Activated T-cell treated with anti-CD3 and anti-CD28 coated beads, Interleukin-2, amount 50 U/mL, for 1 hour (primary cell): ENCODE measurements around the gene TGFB1I1.
"Not testable (repeated sequence)": the region's sequence is repeated elsewhere in the genome, so short reads cannot be mapped to it uniquely, and the experiment has no call there.

Experiments used
- DNase-seq: peaks from one replicate; pipeline ENCODE4 v3.0.0-alpha.2; 2020

Gene TGFB1I1

GRCh38 chr16:31472709-31473203, 804 bp downstream of the TGFB1I1 start:
- DNase-seq, result peak; percentile 60

- DNase-seq, result no peak
Observed at GRCh38 chr16:31473264-31473984, 1.5 kb downstream of the TGFB1I1 start.

GRCh38 chr16:31474173-31474714, 2.3 kb downstream of the TGFB1I1 start:
- no peak for DNase-seq

DNA sequence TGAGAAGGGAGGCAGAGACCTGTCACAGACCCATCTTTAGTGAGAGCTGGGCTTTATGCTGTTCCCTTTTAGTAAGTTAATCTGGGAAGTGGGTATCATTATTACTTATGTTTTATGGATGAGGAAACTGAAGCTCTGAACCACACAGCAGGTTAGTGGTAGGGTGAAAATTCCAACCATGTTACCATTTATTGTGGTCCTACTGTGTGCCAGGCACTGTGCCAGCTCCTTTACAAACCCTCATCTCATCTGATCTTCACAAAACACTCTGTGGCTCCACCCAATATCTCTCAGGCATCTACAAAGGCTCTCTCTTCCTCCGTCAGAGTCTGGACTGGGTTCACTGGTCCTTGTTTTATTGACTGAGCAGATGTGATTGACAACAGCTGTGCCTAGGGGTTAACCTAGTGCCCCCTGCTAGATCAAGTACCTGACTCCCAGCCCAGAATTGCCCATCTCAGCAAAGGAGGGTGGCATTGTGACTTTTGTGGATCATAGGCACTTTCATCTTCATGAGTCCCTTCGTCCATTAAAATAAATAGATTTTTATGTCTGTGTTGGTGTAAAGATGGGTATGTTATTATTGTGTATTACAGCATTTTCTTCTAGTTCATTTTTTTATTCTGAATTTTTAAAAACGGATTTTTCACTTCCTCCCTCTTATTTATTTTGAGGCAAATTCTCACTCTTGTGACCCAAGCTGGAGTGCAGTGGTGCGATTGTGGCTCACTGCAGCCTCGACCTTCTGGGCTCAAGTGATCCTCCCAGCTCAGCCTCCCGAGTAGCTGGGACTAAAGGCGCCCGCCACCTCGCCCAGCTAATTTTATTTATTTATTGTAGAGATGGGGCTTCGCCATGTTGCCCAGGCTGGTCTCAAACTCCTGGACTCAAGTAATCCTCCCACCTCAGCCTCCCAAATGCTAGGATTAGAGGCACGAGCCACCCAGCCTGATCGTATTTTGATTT, 3.1 kb downstream of the TGFB1I1 start:
- no peak for DNase-seq

DNA sequence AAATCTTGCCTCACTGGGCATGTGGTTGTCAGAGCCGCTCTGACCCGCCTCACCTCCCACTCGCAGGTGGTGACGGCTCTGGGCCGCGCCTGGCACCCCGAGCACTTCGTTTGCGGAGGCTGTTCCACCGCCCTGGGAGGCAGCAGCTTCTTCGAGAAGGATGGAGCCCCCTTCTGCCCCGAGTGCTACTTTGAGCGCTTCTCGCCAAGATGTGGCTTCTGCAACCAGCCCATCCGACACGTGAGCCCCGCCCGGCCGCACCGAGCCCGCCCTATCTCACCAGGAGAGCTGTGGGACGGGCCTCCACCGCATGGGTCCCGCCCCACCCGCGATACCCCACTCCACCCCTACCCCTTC, 4.0 kb downstream of the TGFB1I1 start:
- no peak for DNase-seq

- DNase-seq, result peak; percentile 86
Observed at GRCh38 chr16:31476303-31477219, 4.6 kb downstream of the TGFB1I1 start.

- peak; percentile 53 for DNase-seq
Observed at GRCh38 chr16:31477220-31478216, 5.6 kb downstream of the TGFB1I1 start.

- no peak for DNase-seq
Observed at GRCh38 chr16:31478956-31479355, 7.0 kb downstream of the TGFB1I1 start.

GRCh38 chr16:31479751-31480150, 7.8 kb downstream of the TGFB1I1 start:
- DNase-seq, result no peak

GRCh38 chr16:31480851-31481536, 9.0 kb downstream of the TGFB1I1 start:
- DNase-seq, result no peak

- DNase-seq, result no peak
Observed at GRCh38 chr16:31483081-31483480, 11.1 kb downstream of the TGFB1I1 start, which contains the start of gene SLC5A2. TSS of gene SLC5A2 (plus strand) at chr16:31483123. CDS start at chr16:31483137, 14 bp downstream.

GRCh38 chr16:31484048-31484447, 12.1 kb downstream of the TGFB1I1 start:
- DNase-seq, result not testable (repeated sequence)

- DNase-seq, result no peak
Observed at GRCh38 chr16:31484491-31485171, 12.7 kb downstream of the TGFB1I1 start.

DNA sequence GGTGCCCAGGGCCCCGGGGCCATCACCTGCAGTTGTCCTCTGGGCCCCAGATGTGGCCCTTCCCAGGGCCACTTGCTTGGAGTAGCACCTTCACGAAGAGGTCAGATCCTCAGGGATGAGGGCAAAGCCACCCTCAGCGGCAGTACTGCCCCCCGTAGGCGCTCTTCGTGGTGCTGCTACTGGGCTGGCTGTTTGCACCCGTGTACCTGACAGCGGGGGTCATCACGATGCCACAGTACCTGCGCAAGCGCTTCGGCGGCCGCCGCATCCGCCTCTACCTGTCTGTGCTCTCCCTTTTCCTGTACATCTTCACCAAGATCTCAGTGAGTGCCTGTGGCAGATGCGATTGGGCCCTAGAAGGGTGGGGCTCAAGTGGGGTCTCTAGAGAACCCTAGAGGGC, 13.6 kb downstream of the TGFB1I1 start:
- no peak for DNase-seq

- no peak for DNase-seq
Observed at GRCh38 chr16:31486045-31486444, 14.1 kb downstream of the TGFB1I1 start.

DNA sequence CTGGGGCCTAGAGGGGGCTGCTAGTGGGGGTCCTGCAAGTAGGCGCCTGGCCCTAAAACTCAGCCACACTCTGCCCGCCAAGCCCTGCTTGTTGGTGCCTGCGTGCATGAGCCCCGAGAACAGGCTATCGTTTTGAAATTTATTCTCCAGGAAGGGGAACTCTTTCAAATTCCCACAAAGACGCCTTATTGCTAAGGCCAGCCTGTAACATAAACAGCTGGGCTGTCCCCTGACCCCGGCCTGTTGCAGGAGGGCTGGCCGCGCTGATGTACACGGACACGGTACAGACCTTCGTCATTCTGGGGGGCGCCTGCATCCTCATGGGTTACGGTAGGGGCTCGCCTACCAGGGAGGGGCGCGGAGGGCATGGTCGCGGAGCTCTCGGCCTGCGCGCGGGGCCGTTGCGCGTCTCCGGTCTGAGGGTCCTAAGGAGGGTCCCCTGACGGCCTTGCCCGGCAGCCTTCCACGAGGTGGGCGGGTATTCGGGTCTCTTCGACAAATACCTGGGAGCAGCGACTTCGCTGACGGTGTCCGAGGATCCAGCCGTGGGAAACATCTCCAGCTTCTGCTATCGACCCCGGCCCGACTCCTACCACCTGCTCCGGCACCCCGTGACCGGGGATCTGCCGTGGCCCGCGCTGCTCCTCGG, 15.2 kb downstream of the TGFB1I1 start:
- no peak for DNase-seq

GRCh38 chr16:31487720-31488467, 15.9 kb downstream of the TGFB1I1 start:
- peak; percentile 82 for DNase-seq
